NCI-H146 (cell line): Measurements from ENCODE around the gene HINFP.
"Not testable (repeated sequence)": the region's sequence is repeated elsewhere in the genome, so short reads cannot be mapped to it uniquely, and the experiment has no call there.

ENCODE experiments used
- DNase-seq: peaks from one replicate; lab custom pipeline; 2025; lab: John Stamatoyannopoulos, UW

The HINFP gene

DNA sequence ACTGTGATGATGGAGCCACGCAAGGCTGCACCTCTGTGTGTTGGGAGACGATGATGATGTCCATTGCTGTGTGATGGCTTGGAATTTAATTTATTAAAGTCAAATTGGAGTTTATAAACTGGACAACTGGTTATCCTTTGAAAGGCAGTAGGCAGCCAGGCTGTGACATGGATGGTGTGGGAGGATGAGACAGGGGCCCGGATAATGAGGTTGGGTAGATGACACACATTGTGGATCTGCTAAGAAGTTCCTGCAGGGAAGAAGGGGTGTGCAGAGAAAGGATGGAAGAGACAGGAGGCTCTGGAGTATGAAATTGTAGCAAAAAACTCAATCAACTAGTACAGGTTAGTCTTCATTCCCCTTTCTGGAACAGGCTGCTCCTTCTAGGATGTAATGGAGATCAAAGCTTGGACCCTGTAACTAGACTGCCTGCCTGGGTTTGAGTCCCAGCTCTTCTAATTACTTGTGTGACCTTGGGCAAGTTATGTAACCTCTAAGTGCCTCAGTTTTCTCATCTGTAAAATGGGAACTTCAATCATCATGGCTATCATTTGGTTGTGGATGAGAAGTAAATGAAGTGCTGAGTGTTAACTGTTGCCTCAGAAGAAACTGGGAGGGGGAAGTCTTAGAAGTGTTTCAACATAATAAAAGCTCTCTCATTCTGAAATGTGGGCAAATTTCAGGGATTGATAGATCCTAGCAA is 4.2 kb upstream of the HINFP start:
- no peak for DNase-seq

DNA sequence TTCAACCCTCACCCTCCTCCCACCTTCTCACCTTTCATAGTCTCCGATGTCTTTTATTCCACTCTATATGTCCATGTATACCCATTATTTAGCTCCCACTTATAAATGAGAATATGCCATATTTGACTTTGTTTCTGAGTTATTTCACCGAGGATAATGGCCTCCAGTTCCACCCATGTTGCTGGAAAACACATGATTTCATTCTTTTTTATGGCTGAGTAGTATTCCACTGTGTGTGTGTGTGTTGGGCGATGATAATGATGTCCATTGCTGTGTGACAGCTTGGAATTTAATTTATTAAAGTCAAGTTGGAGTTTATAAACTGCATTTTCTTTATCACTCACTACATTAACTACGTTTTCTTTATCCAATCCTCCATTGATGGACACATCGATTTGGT is 3.2 kb upstream of the HINFP start:
- DNase-seq = no peak

DNA sequence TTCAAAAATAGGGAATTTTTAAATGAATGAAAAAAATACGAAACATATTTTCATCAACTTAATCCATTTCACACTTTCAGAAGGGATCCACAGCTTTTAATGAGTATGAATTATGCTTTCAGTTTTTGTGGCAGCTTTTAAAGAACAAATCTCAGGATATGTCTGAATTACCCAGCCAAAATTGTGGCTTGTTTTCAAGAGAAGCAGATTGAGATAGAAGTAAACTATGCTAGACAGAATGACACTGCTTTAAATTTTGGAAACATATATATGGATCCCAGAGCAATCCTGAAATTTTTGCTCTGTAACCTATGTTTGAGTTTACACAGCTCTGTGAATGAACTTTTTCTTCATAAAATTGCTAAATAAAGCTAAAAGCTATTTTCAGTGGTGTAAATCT is 2.4 kb upstream of the HINFP start:
- DNase-seq = no peak

- DNase-seq = peak; percentile 82
Measured at GRCh38 chr11:119120639-119121007, 757 bp upstream of the HINFP start.

GRCh38 chr11:119121811-119122124 is 388 bp downstream of the HINFP start:
- DNase-seq = no peak

DNA sequence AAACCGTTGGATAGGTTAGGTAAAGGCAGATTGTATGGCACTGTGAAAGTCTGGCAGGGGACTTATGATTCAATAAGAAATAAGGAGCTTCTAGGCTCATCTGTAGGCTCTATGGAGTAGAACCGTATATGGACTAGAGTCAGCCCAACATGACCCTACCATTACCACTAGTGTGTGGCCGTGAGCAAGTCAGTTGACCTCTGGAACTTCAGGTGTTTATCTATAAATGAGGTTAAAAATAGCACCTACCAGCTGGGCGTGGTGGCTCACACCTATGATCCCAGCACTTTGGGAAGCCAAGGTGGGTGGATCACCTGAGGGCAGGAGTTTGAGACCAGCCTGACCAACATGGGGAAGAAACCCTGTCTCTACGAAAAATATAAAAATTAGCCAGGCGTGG is 4.4 kb downstream of the HINFP start:
- DNase-seq = no peak

DNA sequence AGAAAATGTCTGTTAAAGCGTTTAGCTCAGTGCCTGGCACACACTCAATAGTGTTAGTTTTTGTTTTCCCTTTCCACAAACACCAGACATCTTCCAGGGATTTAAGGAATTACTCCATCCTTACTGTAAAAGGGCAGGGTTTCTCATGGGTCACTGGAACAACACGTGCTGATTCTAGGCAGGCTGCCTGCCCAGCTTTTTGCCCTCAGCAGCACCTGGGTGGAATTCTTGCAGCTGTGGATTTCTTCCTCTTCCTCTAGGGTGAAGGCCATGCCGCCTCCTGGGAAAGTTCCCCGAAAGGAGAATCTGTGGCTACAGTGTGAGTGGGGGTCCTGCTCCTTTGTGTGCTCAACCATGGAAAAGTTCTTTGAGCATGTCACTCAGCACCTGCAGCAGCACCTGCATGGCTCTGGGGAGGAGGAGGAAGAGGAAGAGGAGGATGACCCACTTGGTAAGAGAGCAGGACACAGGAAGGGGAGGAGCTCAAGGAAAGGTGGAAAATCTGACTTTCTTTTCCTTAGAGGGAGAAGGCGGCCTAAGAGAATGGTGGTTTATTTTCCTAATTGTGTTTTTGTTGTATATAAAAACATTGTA is 5.4 kb downstream of the HINFP start:
- no peak for DNase-seq

DNA sequence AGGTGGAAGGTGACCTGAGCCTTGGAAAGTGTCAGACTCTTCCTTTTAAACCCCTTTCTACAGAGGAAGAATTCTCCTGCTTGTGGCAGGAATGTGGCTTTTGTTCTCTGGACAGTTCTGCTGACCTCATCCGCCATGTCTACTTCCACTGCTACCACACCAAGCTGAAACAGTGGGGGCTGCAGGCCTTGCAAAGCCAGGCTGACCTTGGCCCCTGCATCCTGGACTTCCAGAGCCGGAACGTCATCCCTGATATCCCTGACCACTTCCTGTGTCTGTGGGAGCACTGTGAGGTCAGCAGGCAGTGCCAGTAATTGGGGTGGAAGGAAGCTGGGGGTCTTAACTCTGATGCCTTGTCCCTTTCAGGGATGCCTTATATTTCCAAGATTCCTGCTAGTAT is 9.3 kb downstream of the HINFP start:
- DNase-seq = no peak

- no peak for DNase-seq
Measured at GRCh38 chr11:119134389-119134978, 13.1 kb downstream of the HINFP start.

DNA sequence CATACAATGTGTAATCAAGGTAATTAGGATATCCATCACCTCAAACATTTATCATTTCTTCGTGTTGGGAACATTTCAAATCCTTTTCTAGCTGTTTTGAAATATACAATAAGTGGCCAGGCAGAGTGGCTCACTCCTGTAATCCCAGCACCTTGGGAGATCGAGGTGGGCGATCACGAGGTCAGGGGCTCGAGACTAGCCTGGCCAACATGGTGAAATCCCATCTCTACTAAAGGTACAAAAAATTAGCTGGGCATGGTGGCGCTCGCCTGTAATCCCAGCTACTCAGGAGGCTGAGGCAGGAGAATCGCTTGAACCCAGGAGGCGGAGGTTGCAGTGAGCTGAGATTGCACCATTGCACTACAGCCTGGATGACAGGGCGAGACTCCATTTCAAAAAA is 17.9 kb downstream of the HINFP start:
- DNase-seq = not testable (repeated sequence)

DNA sequence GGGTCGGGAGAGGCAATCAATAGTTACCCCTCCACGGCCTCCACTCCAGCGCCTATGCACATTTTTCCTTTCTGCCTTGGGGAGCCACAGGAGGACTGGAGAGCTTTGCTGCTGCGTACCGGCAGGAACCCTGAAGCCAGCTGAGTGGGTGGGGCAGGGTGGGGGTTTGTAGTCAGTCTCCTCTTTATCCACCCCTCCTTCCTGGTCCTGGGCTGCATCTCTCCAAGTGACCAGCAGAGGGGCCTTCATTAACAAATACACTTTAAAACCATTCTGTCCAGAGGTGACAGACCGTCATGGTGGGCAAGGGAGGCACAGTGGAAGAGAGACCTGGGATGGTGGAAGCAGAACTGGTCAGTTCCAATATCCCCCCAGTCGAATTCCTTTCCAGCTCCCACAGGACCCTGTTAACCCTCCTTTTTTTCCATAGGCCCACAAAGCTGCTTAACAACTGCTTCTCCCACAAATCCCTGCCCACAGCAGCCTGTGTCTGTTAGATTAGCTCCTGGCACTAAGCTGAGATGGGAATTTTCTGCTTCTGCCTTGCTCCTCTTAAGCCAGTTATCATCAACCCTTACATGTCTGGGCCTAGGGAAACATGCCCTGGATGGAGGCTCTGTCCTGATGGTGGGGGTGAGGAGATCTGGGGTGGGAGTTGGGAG is 23.6 kb downstream of the HINFP start:
- DNase-seq = peak; percentile 90

DNA sequence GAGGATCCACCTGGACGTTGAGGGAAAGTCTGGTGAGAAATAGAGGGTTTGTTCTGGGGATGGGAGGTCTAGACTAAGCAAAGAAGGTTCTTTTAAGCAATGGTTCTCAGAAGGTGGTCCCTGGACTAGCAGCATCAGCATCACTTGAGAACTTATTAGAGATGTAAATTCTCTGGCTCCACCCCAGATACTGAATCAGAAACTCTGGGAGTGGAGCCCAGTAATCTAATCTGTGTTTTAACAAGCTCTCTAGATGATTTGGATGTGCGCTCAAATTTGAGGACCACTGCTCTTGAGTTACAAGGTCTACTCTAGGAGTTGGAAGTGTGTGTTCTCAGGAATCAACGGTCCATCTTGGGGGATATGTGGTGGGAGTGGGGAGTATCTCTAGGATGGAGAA is 24.2 kb downstream of the HINFP start:
- no peak for DNase-seq

- peak; percentile 16 for DNase-seq
Measured at GRCh38 chr11:119147604-119148333, 26.4 kb downstream of the HINFP start.

GRCh38 chr11:119148720-119149017 is 27.3 kb downstream of the HINFP start:
- no peak for DNase-seq

GRCh38 chr11:119149018-119149785 is 27.8 kb downstream of the HINFP start, which contains the start of gene ABCG4:
TSS of gene ABCG4 (plus strand) at chr11:119149052. CDS start at chr11:119149966, 914 bp downstream.
- peak; percentile 51 for DNase-seq

GRCh38 chr11:119149786-119150275 is 28.5 kb downstream of the HINFP start:
- DNase-seq = no peak

DNA sequence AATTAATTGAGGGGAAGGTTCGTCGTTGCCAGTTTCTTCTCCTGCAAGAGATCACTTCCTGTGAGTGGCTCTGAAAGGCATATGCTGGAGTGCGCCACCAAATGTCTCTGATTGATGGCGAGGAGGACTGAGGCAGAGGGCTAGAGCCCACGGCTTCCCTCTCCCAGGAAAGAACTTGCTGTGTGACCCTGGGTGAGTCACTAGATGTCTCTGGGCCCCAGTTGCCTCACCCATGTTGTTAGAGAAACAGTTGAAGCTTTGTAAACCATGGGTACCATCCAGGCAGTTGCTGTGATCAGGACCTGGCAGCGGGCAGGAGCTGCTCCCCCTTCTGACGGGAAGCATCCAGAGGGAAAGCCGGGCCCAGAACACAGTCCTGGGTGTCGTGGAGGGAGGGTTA is 30.7 kb downstream of the HINFP start:
- no peak for DNase-seq

- no peak for DNase-seq
Measured at GRCh38 chr11:119152604-119153003, 31.2 kb downstream of the HINFP start.

DNA sequence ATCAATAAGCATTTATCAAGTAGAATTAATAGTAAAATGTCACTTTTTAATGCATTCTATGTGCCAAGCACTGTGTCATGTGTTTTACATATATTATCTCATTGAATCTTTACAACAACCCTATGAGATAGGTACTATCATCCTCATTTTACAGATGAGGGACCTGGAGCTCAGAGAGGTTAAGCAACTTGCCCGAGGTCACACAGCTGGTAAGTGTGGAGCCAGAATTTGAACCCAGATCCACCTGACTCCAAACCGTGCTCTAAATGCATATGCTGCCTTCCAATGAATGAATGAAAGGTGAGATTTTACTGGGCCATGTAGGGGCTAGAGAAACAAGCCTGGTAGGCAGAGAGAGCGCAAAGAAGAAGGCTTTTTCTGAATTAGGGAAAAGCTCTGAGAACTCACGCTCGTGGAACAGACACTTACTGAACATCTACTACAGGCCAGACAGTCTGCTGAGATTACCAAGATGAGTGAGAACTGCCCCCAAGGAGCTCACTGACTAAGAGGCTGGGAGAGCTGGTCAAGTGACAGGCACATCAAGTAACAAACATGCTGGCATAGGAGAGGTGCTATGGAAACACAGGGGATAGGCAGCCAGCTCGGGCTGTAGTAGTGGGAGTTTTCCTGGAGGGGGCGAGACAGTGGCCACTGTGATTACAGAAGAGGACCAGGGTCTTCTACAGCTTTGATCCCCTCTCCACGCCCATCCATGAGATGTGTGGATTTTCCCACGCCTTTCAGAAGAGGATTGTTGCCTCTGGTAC is 31.9 kb downstream of the HINFP start:
- DNase-seq = no peak

- DNase-seq = no peak
Measured at GRCh38 chr11:119154178-119154577, 32.8 kb downstream of the HINFP start.
